GM18519 (cell line): ENCODE measurements around the gene HTR6.

Experiments
- ATAC-seq: cut with Tn5 transposase; IDR thresholded peaks from one replicate; pipeline ENCODE4 v1.9.1; 2021; ENCODE audit warnings: mild to moderate bottlenecking, moderate library complexity; ENCODE audit not compliant: unreplicated experiment, low FRiP score

HTR6 gene

DNA sequence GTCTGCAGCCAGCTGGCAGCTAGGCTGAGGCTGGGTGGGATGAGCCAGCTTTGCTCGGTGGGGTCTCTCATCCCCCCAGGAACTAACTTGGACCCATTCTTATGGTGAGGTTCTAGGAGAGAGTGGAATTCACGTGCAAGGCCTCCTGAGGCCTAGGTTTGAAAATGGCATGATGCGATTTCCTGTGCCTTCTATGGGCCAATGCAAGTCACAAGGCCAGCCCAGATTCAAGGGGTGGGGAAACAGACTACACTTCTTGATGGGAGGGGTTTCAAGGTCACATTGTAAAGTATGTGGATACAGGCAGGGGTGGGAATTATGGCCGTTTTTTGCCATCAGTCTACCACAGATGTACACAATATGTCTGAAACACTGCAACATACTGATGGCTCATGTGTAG lies 48.3 kb downstream of the HTR6 start:
- no peak for ATAC-seq

DNA sequence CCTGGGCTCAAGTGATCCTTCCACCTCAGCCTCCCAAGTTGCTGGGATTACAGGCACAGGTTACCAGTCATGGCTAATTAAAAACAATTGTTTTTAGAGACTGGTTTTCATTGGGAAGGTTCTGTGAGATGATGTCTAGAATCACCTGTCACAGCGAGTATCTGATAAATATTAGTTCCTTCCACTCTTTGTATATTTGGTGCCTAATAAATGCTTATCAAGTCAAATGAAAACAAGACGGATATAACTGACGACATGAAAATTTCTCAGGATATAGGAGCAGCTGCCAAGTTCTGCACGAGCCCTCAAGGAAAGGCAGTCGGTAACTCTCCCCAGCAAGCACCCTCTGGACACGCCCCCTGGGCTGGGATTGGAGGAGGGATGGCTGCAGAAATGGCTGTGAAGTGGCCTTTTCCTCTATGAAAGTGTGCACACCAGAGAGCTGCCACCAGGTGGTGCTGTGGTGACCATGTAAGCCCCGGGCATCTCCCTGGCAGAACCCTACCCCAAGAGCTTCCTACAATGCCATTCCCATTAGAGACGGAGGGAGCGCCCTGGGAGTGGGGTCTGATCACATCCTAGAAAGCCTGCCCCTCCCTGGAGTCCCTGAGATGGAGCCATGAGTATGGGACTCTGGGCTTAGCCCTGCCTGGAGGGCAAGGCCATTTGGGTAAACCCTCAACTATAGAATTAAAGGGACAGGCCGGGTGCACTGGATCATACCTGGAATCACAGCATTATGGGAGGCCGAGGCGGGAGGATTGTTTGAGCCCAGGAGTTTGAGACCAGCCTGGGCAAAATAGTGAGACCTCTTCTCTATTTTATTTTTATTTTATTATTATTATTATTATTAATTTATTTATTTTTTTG lies 50.9 kb downstream of the HTR6 start:
- ATAC-seq = no peak

DNA sequence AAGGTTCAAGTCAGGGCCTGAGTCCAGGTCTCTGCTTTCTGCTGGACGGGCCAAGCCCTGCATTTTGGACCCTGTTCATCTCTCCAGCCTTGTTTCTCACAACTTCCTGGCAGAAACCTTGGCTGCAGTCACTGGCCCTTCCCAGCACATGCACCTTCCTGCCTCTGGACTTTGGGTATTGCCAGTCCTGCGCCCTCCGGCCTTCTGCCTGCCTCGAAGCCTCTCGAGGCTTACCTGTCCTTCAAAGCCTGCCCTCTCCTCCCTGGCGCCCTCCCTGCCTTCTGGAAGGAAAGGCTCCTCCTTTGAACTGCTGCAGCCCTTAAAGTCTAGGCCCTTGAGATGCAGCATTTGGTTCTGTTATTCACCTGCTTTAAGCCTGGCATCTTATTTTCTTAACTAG lies 52.8 kb downstream of the HTR6 start:
- no peak for ATAC-seq

DNA sequence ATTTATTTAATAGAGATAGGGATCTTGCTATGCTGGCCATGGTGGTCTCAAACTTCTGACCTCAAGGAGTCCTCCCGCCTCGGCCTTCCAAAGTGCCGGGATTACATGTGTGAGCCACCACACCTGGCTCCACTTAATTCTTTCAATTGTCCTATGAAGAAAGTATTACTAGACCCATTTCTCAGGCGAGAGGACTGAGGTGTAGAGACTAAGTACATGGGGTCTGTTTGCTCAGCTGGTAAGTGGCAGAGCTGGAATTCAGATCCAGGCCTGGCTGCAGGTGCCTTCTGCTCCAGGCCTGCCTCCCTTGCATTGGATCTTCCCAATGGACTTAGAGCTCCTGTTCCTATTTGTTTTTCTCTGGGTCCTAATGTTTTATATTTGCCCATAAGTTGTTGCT lies 55.5 kb downstream of the HTR6 start:
- ATAC-seq = no peak

DNA sequence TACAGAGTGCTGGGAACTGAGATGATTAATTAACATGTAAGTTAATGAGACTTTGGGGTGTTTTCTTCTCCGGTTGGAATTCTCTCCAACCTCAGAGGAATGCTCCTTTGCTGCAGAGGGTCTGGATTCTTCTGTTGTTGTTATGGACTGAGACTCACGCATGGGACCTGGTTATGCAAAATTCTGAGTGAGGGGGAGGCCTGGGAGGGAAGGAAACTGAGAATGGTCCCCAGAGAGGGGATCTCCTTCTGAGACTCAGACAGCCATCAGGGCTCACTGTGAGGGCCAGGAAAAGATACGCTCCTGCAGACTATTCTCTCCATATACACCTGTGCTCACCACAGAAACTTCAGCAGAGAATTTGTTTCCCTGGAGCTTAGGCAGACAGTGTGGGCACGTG lies 56.3 kb downstream of the HTR6 start:
- ATAC-seq = no peak

DNA sequence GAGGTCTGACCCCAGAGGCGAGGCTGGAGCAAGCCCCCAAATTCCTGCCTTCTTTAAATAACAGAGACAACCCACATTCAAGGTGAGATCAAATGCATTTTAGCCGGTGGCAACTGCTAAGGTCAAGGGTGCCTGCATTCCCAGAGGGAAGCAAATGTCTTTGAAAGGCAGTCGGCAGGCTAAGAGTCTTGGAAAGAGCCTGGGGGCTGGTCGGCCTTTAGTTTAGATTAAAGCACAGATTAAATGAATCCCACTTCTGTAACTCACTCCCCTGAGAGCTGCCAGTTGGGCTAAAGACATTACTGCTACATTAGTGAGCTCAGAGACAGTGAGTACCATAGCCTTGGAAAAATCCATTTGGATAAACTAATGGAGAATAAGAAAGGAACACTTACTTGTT lies 59.2 kb downstream of the HTR6 start:
- no peak for ATAC-seq

DNA sequence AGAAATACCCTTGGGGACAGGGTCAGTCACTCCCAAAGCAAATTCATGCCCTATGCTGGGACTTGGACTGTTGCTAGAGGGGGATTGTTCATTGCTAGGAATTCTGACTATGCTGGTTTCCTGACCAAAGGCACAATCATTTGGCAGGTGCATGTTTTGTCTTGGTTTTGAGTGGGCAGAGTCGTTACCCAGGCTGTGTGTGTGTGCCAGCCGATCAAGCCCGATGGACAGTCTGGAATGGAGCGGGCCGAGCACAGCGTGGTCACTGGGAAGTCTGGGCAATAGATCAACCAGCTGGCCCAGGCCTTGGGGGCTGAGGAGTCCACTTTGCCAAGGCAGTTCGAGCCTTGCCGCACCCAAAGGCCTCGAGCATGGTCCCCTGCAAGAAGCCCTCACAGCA lies 60.9 kb downstream of the HTR6 start:
- no peak for ATAC-seq

DNA sequence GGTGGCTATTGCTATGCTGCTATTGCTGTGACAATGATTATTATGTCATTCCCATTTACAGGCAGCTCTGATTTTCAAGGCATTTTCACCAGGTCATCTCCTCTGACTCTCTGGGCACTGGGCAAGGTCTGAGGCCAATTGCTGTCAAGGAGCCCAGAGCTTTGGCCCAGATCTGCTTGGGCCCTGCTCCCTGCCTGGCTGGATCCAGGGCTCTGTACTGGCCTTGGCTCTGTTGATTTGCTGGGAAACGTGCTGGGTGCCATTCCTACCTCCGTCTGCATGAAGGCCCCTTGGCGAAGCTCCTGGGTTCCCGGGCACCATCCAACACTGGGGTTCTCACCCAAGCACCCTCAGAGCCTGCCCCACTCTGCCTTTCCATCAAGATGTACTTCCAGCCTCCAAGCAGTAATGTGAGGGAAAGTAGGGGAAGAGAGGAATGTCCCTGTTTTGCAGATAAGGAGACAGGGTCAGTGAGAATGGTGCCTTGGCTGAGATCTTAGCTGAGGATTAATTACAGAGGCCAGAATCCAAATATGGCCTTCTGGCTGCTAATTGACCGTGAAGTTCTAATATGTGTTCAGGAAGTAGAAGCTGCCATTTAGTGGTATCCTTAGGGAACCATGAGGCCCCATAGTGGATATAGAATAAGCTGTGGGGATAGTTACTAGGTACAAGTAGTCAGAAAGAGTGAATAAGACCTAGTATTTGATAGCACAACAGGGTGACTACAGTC lies 63.9 kb downstream of the HTR6 start:
- ATAC-seq = no peak

DNA sequence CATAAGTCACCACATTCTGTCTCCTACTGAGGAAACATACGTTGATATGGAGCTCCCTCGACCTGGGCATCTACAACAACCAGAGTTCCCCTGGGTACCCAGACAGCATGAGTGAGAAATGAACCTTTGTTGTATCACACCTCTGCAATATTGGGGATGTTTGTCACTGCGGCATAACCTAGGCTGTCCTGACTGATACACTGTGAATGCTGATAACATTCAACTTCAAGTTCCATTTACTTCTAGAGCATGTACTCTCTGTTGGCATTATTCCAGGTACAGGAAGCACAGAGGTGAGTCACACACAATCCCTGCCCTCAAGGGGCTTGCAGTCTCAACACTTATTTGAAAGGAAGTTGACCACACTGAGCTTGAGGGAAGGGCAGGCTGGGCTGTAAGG lies 65.6 kb downstream of the HTR6 start:
- no peak for ATAC-seq
